Stimulated activated naive CD8-positive, alpha-beta T cell treated with anti-CD3 and anti-CD28 coated beads, Interleukin-15, amount 100 ng/mL, for 72 hours (primary cell): Measurements from ENCODE around the gene FDPS.
"Not testable (repeated sequence)": the region's sequence is repeated elsewhere in the genome, so short reads cannot be mapped to it uniquely, and the experiment has no call there.

ENCODE experiments used
- ATAC-seq: fragments of 150-1000 bp; cut with Tn5 transposase; 2 replicates; pipeline ENCODE4 v1.10.0; 2021; ENCODE audit warnings: mild to moderate bottlenecking, moderate library complexity
- DNase-seq, 2 donors: peaks; one replicate each; pipeline ENCODE4 v3.0.0; 2021 to 2022
- H3K27ac Mint-ChIP-seq, 2 donors: one replicate each; pipeline ENCODE4 v1.8.0; 2022; ENCODE audit warnings: mild to moderate bottlenecking in 2 of 2, mixed read lengths in 2 of 2, moderate library complexity in 2 of 2
- H3K27me3 Mint-ChIP-seq: one replicate; pipeline ENCODE4 v1.8.0; 2022; ENCODE audit warnings: mixed read lengths
- H3K4me1 Mint-ChIP-seq: one replicate; pipeline ENCODE4 v1.8.0; 2022; ENCODE audit warnings: mild to moderate bottlenecking, mixed read lengths
- H3K4me3 Mint-ChIP-seq, 2 donors: one replicate each; pipeline ENCODE4 v1.8.0; 2022; ENCODE audit warnings: mild to moderate bottlenecking in 2 of 2, mixed read lengths in 2 of 2, moderate library complexity in 1 of 2
- H3K9me3 Mint-ChIP-seq, 2 donors: one replicate each; pipeline ENCODE4 v1.8.0; 2022; ENCODE audit warnings: mixed read lengths in 2 of 2

FDPS gene

DNA sequence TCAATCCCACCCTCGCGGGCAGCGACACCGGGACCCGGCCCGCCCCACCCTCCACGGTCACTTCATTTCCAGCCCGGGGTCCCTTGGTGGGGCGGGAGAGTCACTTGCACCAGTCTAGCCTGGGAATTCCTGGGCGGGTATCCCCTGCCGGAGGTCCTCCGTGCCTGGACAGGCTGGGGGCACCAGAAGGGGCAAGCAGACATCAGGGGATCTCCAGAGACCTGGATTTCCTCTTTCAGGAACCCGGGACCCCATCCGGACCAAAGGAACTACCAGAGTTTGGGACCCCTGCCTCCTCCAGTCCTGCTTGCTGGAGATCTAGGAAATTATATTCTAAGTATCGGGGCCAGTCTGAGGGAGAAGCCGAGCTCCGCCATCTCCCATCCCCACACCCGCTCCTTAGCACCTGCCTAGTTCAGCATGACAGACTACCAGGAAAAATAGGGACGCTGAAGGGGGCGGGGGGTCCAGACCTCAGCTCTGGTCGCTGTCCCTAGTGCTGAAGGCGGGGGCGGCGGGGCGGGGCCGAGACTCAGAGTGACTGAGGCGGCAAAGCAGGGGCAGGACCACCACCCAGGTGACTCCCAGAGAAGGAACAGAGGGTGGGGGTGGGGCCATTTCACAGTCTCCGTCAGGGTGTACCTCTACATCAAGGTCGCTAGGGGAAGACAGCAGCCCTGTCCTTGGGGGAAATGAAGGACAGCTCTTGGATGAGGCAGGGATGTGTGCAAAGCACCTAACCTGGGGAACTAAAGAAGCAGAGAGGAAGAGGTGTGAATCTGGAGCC is 30.6 kb upstream of the FDPS start:
- Mint-ChIP-seq H3K4me3 (peak overlapping the region; percentile 81 to 88), H3K27me3 (no peaks in the 10 kb centered on the region), H3K27ac (no peak overlapping the region), H3K4me1 (peaks cover 36% of the 10 kb centered on the region), H3K9me3 (no peaks in the 10 kb centered on the region)
- DNase-seq (peak; percentile 63 to 64), ATAC-seq (peak; percentile 42)

DNA sequence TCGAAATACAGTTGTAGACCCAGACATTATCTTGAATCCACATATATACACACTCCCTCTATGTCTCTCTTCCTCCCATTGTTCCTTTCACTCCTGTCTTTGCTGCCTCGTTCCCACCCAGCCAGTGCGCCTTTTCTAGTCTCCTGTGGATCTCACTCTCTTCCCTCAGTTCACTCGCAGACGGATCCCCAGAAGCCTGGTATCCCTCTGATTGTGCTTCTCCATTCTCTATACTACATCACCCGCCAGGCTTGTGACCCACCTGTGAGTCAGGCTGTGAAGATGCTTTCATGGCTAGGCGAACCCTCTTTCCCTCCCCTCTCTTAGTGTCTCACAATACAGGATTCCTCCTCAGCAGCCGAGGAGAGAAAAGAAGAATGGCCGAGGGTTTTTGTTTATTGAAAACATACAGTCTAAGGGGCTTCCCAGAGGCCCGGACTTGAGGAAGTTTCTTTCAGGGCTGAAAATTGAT is 29.9 kb upstream of the FDPS start:
- H3K27ac Mint-ChIP-seq, result no peak overlapping the region
- DNase-seq, result no peak
- H3K27me3 Mint-ChIP-seq, result no peaks in the 10 kb centered on the region
- H3K9me3 Mint-ChIP-seq, result no peaks in the 10 kb centered on the region
- no peak for ATAC-seq
- peak overlapping the region in 1 of 2 donors; percentile 7 for H3K4me3 Mint-ChIP-seq
- H3K4me1 Mint-ChIP-seq, result peaks cover 32% of the 10 kb centered on the region

DNA sequence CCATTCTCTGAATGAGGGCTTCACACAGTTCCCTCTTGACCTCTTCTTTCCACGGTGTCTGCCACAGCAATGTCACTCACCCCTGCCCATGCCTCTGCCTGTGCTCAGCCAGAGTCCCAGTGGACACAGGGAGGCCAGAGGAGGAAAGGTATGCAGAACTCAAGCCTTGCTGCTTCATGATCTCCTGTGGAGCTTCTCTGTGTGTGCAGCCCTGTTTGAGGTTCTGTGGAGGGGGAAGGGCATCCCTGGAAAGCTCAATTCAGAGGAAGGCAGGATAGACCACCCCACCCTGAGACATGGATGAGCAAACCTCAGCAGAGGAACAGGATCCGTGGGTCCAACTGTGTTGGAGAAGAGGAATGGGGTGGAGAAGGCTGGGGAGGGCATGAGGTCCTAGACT is 29.4 kb upstream of the FDPS start:
- Mint-ChIP-seq H3K27me3 (no peaks in the 10 kb centered on the region), H3K4me1 (peaks cover 29% of the 10 kb centered on the region), H3K27ac (no peak overlapping the region), H3K9me3 (no peaks in the 10 kb centered on the region), H3K4me3 (no peak overlapping the region)
- ATAC-seq (no peak), DNase-seq (no peak)

DNA sequence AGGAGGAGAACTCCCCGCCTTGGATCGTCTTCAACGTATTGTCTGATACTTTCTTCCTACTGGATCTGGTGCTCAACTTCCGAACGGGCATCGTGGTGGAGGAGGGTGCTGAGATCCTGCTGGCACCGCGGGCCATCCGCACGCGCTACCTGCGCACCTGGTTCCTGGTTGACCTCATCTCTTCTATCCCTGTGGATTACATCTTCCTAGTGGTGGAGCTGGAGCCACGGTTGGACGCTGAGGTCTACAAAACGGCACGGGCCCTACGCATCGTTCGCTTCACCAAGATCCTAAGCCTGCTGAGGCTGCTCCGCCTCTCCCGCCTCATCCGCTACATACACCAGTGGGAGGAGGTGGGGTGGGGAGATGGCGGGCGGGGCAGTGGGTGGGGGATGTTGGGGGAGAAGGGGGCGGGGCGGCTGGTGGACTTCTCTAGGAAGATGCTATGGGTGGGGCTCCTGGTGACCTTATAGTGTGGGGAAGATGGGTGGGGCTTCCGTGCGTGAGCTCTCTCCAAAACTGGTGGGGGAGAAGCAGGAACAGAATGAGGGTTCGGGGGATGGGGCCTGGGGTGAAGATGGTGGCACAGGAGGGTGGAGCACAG is 26.1 kb upstream of the FDPS start:
- Mint-ChIP-seq H3K9me3 (no peaks in the 10 kb centered on the region), H3K4me3 (no peak overlapping the region), H3K27me3 (no peaks in the 10 kb centered on the region), H3K27ac (no peak overlapping the region), H3K4me1 (peaks cover 10% of the 10 kb centered on the region)
- no peak for DNase-seq
- no peak for ATAC-seq

DNA sequence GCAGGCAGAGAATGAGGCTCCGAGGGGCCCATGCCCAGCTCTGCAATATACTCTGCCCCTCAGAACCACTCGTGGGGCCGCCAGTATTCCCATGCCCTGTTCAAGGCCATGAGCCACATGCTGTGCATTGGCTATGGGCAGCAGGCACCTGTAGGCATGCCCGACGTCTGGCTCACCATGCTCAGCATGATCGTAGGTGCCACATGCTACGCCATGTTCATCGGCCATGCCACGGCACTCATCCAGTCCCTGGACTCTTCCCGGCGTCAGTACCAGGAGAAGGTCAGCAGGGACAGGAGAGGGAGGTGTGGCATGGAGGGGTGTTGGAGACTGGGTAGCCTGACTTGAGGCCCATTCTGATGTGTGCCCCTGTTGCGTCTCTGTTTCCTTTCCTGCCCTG is 24.2 kb upstream of the FDPS start:
- Mint-ChIP-seq H3K4me3 (no peak overlapping the region), H3K27me3 (no peaks in the 10 kb centered on the region), H3K9me3 (no peaks in the 10 kb centered on the region), H3K27ac (no peak overlapping the region), H3K4me1 (no peaks in the 10 kb centered on the region)
- ATAC-seq, result no peak
- DNase-seq, result no peak

DNA sequence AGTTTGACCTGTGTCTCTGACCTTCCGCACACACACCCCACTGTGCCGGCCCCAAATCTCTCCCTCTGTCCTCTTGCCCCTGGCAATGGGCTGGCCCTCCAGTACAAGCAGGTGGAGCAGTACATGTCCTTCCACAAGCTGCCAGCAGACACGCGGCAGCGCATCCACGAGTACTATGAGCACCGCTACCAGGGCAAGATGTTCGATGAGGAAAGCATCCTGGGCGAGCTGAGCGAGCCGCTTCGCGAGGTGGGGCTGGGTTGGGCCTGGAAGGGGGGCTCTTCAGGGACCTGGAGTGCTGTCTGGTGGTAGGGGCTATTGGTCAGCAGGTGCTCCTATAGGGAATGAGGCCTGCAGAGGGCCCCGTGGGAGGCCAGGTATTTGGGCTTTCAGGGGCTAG is 23.6 kb upstream of the FDPS start:
- no peak for DNase-seq

DNA sequence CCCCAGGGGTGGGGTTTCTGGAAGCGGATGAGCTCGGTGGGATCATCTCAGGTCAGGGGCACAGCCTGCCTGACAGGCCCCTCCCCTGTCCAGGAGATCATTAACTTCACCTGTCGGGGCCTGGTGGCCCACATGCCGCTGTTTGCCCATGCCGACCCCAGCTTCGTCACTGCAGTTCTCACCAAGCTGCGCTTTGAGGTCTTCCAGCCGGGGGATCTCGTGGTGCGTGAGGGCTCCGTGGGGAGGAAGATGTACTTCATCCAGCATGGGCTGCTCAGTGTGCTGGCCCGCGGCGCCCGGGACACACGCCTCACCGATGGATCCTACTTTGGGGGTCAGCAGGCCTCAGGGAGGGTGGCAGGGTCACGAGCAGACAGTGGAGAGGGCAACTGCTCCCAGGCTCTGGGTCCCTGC is 23.0 kb upstream of the FDPS start:
- ATAC-seq, result no peak
- no peak overlapping the region for H3K4me3 Mint-ChIP-seq

More for the DNA sequence above, 23.6 kb upstream of the FDPS start:
- Mint-ChIP-seq H3K4me3 (no peak overlapping the region), H3K27me3 (peaks cover 3% of the 10 kb centered on the region), H3K9me3 (no peaks in the 10 kb centered on the region), H3K27ac (no peak overlapping the region), H3K4me1 (no peaks in the 10 kb centered on the region)
- ATAC-seq, result no peak

DNA sequence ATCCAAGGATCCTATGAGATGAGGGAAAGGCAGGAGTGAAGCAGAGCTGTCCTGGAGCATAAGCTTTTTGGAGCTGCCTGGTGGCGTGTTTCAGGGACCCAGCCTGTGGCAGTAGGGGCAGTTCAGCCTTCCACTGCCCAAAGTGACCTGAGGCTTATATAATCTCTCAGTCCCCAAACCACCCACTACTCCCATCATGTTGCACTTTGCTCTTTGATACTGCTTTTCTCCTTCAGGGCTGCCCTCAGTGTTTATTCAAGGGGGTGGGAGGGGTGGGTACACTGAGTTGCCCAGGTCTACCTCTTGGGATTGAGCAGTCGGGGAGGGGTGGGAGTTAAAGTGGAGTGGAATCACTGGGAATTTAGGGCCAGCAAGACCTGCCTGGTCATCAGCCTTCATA is 22.1 kb upstream of the FDPS start:
- Mint-ChIP-seq H3K9me3 (no peaks in the 10 kb centered on the region), H3K4me3 (no peak overlapping the region), H3K27me3 (peaks cover 11% of the 10 kb centered on the region), H3K27ac (no peak overlapping the region), H3K4me1 (no peaks in the 10 kb centered on the region)
- DNase-seq (no peak), ATAC-seq (no peak)

More for the DNA sequence above, 23.0 kb upstream of the FDPS start:
- no peak for DNase-seq
- Mint-ChIP-seq H3K27me3 (peaks cover 8% of the 10 kb centered on the region), H3K27ac (no peak overlapping the region), H3K9me3 (no peaks in the 10 kb centered on the region), H3K4me1 (no peaks in the 10 kb centered on the region)

DNA sequence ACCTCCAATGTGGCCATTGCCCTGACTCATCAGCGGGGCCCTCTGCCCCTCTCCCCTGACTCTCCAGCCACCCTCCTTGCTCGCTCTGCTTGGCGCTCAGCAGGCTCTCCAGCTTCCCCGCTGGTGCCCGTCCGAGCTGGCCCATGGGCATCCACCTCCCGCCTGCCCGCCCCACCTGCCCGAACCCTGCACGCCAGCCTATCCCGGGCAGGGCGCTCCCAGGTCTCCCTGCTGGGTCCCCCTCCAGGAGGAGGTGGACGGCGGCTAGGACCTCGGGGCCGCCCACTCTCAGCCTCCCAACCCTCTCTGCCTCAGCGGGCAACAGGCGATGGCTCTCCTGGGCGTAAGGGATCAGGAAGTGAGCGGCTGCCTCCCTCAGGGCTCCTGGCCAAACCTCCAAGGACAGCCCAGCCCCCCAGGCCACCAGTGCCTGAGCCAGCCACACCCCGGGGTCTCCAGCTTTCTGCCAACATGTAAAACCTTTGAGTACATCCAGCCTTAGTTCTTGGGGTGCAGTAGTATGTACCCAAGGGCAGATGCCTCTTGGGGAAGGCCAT is 20.6 kb upstream of the FDPS start:
- peaks cover 20% of the 10 kb centered on the region for H3K27me3 Mint-ChIP-seq
- DNase-seq (no peak), ATAC-seq (peak; percentile 33)
- no peak overlapping the region for H3K27ac Mint-ChIP-seq
- H3K4me1 Mint-ChIP-seq, result no peaks in the 10 kb centered on the region
- no peaks in the 10 kb centered on the region for H3K9me3 Mint-ChIP-seq
- no peak overlapping the region for H3K4me3 Mint-ChIP-seq

DNA sequence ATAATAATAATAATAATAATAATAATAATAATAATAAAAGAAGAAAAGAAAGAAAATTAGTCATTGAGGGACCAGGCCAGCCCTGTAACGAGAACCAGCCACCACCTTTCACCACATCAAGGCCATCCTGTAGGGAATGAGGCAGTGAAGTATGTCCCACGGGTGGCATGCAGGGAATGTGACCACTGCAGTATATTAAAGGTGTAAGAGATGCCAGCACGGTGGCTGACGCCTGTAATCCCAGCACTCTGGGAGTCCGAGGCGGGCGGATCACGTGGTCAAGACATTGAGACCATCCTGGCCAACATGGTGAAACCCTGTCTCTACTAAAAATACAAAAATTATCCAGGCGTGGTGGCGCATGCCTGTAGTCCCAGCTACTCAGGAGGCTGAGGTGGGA is 17.7 kb upstream of the FDPS start:
- H3K27me3 Mint-ChIP-seq, result peaks cover 49% of the 10 kb centered on the region
- H3K4me3 Mint-ChIP-seq, DNase-seq: not testable (repeated sequence)

DNA sequence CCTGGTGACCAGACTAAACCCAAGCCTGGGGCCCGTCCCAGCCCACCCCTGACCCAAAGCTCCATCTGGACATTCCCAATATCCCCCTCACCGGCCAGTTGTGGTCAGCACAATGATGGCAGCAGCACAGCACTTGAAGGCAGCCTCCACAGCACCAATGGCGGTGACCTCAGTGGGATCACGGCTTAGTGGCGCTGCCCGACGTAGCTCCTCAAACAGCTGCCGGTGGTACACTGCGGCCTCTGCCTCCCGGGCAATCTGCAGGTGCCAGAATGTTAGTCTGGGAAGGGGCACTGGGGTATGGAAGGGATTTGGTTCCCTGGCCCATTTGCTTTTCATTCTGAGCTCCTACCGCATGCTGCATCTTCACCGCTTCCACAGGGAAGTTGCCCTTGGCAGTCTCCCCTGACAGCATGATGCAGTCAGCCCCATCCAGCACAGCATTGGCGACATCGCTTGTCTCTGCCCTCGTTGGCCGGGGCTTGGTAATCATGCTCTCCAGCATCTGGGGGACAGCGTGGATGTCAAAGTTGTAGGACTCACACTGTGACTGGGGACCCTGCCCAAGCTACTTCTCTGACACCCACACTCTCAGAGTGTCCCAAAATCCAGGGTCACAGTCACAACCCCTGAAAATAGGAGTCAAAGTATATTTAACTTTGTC is 15.4 kb upstream of the FDPS start:
- H3K27me3 Mint-ChIP-seq, result peaks cover 67% of the 10 kb centered on the region
- no peak overlapping the region for H3K27ac Mint-ChIP-seq
- DNase-seq, result no peak

More for the DNA sequence above, 17.7 kb upstream of the FDPS start:
- not testable (repeated sequence) for H3K27ac Mint-ChIP-seq, H3K4me1 Mint-ChIP-seq, ATAC-seq, H3K9me3 Mint-ChIP-seq

DNA sequence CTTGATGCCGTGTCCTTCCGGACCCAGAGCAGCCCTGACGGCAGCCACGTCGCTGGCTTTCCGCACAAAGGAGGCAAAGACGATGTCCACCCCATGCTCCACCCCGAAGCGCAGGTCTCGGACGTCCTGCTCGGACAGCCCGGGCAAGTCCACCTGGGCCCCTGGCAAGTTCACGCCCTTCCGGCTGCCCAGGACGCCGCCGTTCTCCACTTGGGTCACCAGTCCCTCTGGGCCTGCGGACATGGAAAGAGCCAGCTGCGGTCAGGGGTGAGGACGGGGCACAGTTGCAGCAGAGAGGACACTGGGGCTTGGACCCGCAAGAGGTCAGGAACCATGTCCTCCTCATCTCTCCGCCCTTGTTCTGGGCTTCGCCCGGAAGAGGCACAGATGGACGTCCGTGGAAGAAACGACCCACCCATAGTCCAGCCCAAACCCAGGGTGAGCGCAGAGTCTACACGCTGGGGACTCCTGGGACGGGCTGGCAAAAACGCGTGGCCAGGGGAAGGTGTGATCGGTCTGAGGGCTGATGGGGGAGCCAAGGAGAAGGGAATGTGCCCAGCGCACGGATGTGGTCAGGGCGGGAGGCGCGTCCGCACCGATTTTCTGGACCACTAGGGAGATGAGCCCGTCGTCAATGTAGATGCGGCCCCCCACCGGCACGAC is 14.0 kb upstream of the FDPS start:
- Mint-ChIP-seq H3K27me3 (peaks cover 67% of the 10 kb centered on the region), H3K4me1 (peaks cover 8% of the 10 kb centered on the region), H3K9me3 (no peaks in the 10 kb centered on the region), H3K27ac (peak overlapping the region in 1 of 2 donors; percentile 74), H3K4me3 (peak overlapping the region in 1 of 2 donors; percentile 38)
- DNase-seq (no peak), ATAC-seq (peak; percentile 7)

More for the DNA sequence above, 15.4 kb upstream of the FDPS start:
- H3K9me3 Mint-ChIP-seq, result no peaks in the 10 kb centered on the region
- H3K4me1 Mint-ChIP-seq, result peaks cover 8% of the 10 kb centered on the region
- no peak for ATAC-seq
- H3K4me3 Mint-ChIP-seq, result no peak overlapping the region

DNA sequence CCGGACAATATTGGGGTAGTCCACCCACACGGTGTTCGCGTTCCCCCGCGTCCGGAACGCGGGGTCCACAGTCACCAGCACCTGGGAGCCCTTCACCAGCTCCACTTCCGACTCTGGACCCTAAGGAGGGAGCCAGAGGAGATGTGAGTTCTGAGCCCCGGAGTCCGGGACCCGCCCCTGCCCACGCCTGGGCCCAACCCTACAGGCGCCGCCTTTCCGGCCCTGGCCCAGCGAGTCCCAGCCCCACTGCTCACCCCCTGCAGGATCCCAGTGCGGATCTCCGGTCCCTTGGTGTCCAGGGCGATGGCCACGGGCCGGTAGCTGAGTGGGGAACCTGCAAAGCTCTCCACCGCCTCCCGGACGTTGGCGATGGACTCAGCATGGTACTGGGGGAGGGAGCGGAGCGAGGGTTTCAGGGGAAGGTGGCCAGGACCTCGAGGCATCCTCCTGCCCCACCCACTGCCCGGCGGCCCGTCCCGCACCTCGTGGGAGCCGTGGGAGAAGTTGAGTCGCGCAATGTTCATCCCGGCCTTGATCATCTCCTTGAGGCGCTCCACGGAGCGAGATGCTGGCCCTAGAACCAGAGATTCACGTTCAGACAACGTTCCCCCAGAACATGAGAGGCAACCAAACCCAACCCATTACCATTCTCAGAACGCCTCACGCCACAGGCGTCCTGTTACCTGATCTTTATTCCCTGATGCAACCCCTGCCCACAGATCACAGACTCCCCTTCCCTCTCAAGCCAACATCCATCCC is 13.3 kb upstream of the FDPS start:
- no peak overlapping the region for H3K27ac Mint-ChIP-seq
- DNase-seq, result no peak
- H3K4me1 Mint-ChIP-seq, result peaks cover 8% of the 10 kb centered on the region
- ATAC-seq, result peak; percentile 43
- peak overlapping the region in 1 of 2 donors; percentile 16 for H3K4me3 Mint-ChIP-seq
- no peaks in the 10 kb centered on the region for H3K9me3 Mint-ChIP-seq
- H3K27me3 Mint-ChIP-seq, result peaks cover 61% of the 10 kb centered on the region

DNA sequence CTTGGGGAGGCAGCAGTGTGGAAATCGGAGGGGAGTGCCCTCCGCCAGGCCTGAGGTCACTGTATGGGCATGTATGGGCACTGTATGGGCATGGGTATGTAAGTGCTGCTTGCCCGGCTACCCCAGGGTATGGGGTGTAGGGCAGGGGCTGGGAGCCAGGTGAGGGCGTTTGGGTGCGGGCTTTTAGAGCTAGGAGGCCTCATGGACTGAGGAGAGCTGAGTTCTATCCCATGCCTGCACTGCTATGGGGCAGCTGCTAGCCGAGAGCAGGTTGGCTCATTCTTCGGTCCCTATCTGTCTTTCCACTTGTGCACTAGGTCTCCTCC is 12.8 kb upstream of the FDPS start:
- H3K9me3 Mint-ChIP-seq, result no peaks in the 10 kb centered on the region
- peaks cover 59% of the 10 kb centered on the region for H3K27me3 Mint-ChIP-seq
- H3K4me1 Mint-ChIP-seq, result peaks cover 8% of the 10 kb centered on the region
- ATAC-seq (no peak), DNase-seq (no peak)
- H3K27ac Mint-ChIP-seq, result no peak overlapping the region
- peak overlapping the region in 1 of 2 donors; percentile 16 for H3K4me3 Mint-ChIP-seq

DNA sequence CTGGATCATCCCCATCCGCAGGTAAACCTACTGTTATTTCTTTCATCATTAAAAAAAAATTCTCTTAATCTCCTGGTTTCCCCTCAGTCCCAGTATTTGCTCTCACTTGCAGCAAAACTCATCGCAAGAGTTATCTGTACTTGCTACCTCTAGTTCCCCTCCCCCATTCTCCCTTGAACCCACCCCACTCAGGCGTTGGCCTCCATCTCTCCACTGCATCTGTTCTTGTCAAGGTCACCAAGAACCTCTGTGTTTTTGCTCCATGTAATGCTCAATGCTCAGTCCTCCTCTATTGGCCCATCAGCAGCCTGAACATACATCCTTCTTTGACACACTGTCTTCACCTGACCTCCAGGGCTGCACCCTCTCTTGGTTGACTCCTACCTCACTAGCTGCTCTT is 12.0 kb upstream of the FDPS start:
- Mint-ChIP-seq H3K9me3 (no peaks in the 10 kb centered on the region), H3K4me1 (peaks cover 8% of the 10 kb centered on the region), H3K27ac (peak overlapping the region in 1 of 2 donors; percentile 2), H3K4me3 (no peak overlapping the region), H3K27me3 (peaks cover 55% of the 10 kb centered on the region)
- DNase-seq (no peak), ATAC-seq (no peak)
